ENCODE measurements around the gene LCN12.

GRCh38 chr9:136988872-136989271 is 36.8 kb downstream of the LCN12 start:
- TF ChIP-seq CTCF (IDR thresholded peaks at IDR 0.05; ENCODE audit: insufficient read depth, low read length, poor library complexity, severe bottlenecking) (no peak), EZH2phosphoT487 (conservative IDR thresholded peaks at IDR 0.05; ENCODE audit: low read length) (no peak)

Data from SU-DHL-6 (cell line).